GM18867 (cell line): ENCODE measurements around the gene HECTD2.
A peak's percentile ranks its signal among the peaks of the same experiment; 100 is the strongest.
"Not testable (repeated sequence)": the region's sequence is repeated elsewhere in the genome, so short reads cannot be mapped to it uniquely, and the experiment has no call there.

ENCODE experiments used
- ATAC-seq: cut with Tn5 transposase; IDR thresholded peaks from one replicate; pipeline ENCODE4 v1.9.1; 2021; ENCODE audit warnings: mild to moderate bottlenecking, moderate library complexity; ENCODE audit not compliant: unreplicated experiment

HECTD2 gene

GRCh38 chr10:91409869-91410637 lies at the start of gene HECTD2:
TSS of gene HECTD2 (plus strand) at chr10:91410344. CDS start at chr10:91410439, 95 bp downstream.
- ATAC-seq = peak; percentile 88

GRCh38 chr10:91360461-91360860 lies 49.7 kb upstream of the HECTD2 start:
- ATAC-seq = no peak

- ATAC-seq = not testable (repeated sequence)
Measured at GRCh38 chr10:91365519-91365918, 44.6 kb upstream of the HECTD2 start.

GRCh38 chr10:91366704-91367103 lies 43.4 kb upstream of the HECTD2 start:
- ATAC-seq = no peak

- no peak for ATAC-seq
Measured at GRCh38 chr10:91367127-91367531, 43.0 kb upstream of the HECTD2 start.

GRCh38 chr10:91367558-91367957 lies 42.6 kb upstream of the HECTD2 start:
- ATAC-seq = no peak

GRCh38 chr10:91369978-91370589 lies 40.1 kb upstream of the HECTD2 start:
- ATAC-seq = not testable (repeated sequence)

GRCh38 chr10:91374052-91374451 lies 36.1 kb upstream of the HECTD2 start:
- ATAC-seq = no peak

GRCh38 chr10:91378061-91378460 lies 32.1 kb upstream of the HECTD2 start:
- no peak for ATAC-seq

GRCh38 chr10:91380873-91381256 lies 29.3 kb upstream of the HECTD2 start:
- no peak for ATAC-seq

GRCh38 chr10:91381257-91381891 lies 28.8 kb upstream of the HECTD2 start:
- no peak for ATAC-seq

- no peak for ATAC-seq
Measured at GRCh38 chr10:91385306-91386085, 24.6 kb upstream of the HECTD2 start.

GRCh38 chr10:91389636-91390512 lies 20.3 kb upstream of the HECTD2 start:
- peak; percentile 98 for ATAC-seq

- ATAC-seq = not testable (repeated sequence)
Measured at GRCh38 chr10:91390513-91390825, 19.7 kb upstream of the HECTD2 start.

GRCh38 chr10:91391920-91392319 lies 18.2 kb upstream of the HECTD2 start:
- ATAC-seq = no peak

- no peak for ATAC-seq
Measured at GRCh38 chr10:91406322-91406721, 3.8 kb upstream of the HECTD2 start.

- peak; percentile 30 for ATAC-seq
Measured at GRCh38 chr10:91409069-91409868, 875 bp upstream of the HECTD2 start.

GRCh38 chr10:91410638-91411371 lies 661 bp downstream of the HECTD2 start:
- no peak for ATAC-seq

GRCh38 chr10:91411621-91412020 lies 1.5 kb downstream of the HECTD2 start:
- no peak for ATAC-seq
